ENCODE results near the gene RSKR.
A peak's percentile ranks its signal among the peaks of the same experiment; 100 is the strongest.
"Not testable (repeated sequence)": the region's sequence is repeated elsewhere in the genome, so short reads cannot be mapped to it uniquely, and the experiment has no call there.

The RSKR gene, protein sequence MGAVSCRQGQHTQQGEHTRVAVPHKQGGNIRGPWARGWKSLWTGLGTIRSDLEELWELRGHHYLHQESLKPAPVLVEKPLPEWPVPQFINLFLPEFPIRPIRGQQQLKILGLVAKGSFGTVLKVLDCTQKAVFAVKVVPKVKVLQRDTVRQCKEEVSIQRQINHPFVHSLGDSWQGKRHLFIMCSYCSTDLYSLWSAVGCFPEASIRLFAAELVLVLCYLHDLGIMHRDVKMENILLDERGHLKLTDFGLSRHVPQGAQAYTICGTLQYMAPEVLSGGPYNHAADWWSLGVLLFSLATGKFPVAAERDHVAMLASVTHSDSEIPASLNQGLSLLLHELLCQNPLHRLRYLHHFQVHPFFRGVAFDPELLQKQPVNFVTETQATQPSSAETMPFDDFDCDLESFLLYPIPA

GRCh38 chr17:28613931-28614381 lies at the start of gene RSKR:
Gene RSKR, minus strand, starts transcription at chr17:28614185. Its CDS starts 24 bp downstream, at chr17:28614161.
- no peak for DNase-seq (ENCODE audit: low spot score)
- TF ChIP-seq, protein P1, sequence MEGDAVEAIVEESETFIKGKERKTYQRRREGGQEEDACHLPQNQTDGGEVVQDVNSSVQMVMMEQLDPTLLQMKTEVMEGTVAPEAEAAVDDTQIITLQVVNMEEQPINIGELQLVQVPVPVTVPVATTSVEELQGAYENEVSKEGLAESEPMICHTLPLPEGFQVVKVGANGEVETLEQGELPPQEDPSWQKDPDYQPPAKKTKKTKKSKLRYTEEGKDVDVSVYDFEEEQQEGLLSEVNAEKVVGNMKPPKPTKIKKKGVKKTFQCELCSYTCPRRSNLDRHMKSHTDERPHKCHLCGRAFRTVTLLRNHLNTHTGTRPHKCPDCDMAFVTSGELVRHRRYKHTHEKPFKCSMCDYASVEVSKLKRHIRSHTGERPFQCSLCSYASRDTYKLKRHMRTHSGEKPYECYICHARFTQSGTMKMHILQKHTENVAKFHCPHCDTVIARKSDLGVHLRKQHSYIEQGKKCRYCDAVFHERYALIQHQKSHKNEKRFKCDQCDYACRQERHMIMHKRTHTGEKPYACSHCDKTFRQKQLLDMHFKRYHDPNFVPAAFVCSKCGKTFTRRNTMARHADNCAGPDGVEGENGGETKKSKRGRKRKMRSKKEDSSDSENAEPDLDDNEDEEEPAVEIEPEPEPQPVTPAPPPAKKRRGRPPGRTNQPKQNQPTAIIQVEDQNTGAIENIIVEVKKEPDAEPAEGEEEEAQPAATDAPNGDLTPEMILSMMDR (IDR thresholded peaks at IDR 0.05; ENCODE audit: extremely low read depth, insufficient read depth, missing control alignments): no peak
- in situ Hi-C loops (cut with MboI; ENCODE audit: low pct_unique_long_range_greater_than_20kb, low sequenced_read_pairs, unreplicated experiment): no loop called here

- TF ChIP-seq, protein P1 (IDR thresholded peaks at IDR 0.05; ENCODE audit: extremely low read depth, insufficient read depth, missing control alignments): no peak
- no peak for DNase-seq (ENCODE audit: low spot score)
Measured at GRCh38 chr17:28663723-28664122, 49.7 kb upstream of the RSKR start.

DNA sequence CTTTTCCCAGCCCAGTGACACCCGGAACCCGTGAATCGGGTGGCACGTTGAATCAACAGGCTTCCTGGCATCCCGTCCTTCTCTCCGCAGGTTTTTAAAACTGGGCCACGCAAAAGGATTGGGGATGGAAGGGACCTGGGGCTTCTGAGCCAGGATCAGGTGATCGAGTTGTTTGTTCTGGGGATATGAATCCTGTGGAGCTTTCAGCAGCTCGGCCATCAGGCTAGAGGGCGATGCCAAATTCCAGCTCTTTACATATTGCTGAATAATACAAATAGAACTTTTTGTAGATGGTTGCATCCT lies 48.5 kb upstream of the RSKR start:
- in situ Hi-C loops (cut with MboI; ENCODE audit: low pct_unique_long_range_greater_than_20kb, low sequenced_read_pairs, unreplicated experiment): no loop called here
- TF ChIP-seq, protein P1 (IDR thresholded peaks at IDR 0.05; ENCODE audit: extremely low read depth, insufficient read depth, missing control alignments): no peak

More at GRCh38 chr17:28663723-28664122, 49.7 kb upstream of the RSKR start:
- in situ Hi-C loops (cut with MboI; ENCODE audit: low pct_unique_long_range_greater_than_20kb, low sequenced_read_pairs, unreplicated experiment): no loop called here

DNA sequence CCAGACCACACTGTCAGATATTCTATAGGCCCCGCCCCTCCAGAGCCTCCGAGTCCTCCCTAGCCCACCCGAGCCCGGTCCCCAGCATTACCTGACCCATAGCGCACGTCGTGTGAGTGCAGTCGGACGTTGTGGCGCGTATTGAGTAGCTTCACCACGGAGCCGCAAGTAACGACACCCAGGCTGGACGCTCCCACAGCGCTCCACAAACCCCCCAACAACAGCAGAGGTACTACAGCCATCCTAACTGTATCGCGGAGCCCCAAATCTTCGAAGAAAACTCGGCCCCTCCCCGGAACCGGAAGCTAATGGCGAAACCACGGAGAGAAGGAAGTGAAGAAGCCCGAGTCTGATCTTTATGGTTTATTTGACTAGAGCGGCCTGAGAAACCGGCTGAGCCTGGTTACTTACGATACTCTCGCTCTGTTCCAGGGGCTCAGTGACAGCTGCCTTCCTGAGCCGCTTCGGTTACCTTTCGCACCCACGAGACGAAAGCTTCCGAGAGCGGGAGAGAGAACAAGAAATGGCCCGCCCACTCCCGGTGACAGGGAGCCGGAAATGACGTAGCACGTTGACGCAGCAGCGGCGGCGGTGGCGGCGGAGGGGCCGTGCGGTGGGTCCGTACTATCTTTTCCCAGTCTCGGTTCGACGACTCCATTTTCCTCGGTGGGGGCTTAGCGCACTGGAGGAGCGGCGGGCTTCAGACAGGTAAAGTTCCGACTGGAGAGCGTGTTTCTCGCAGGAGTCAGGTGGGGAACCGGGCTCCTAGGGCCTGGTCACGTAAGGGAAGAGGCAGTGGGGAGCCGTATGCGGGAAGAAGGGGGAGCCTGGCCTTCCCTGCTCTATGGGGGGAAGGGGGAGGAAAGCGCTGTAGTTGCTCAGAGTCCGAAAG lies 47.9 kb upstream of the RSKR start, which contains the start of the genes SDF2 and SUPT6H:
TSS of gene SDF2 (minus strand) at position 272 of the 892 bp plus-strand sequence. CDS start at position 242, 30 bp downstream.
TSS of gene SUPT6H (plus strand) at position 571 of the 892 bp plus-strand sequence. CDS start 11,197 bp downstream, outside the sequence.
- in situ Hi-C loops (cut with MboI; ENCODE audit: low pct_unique_long_range_greater_than_20kb, low sequenced_read_pairs, unreplicated experiment): no loop called here
- TF ChIP-seq, protein P1 (IDR thresholded peaks at IDR 0.05; ENCODE audit: extremely low read depth, insufficient read depth, missing control alignments): no peak
- peak; percentile 94 for DNase-seq (ENCODE audit: low spot score)

More for the DNA sequence above, 48.5 kb upstream of the RSKR start:
- DNase-seq (ENCODE audit: low spot score): no peak

- in situ Hi-C loops (cut with MboI; ENCODE audit: low pct_unique_long_range_greater_than_20kb, low sequenced_read_pairs, unreplicated experiment); DNase-seq (ENCODE audit: low spot score): not testable (repeated sequence)
Measured at GRCh38 chr17:28659497-28659881, 45.5 kb upstream of the RSKR start.

DNA sequence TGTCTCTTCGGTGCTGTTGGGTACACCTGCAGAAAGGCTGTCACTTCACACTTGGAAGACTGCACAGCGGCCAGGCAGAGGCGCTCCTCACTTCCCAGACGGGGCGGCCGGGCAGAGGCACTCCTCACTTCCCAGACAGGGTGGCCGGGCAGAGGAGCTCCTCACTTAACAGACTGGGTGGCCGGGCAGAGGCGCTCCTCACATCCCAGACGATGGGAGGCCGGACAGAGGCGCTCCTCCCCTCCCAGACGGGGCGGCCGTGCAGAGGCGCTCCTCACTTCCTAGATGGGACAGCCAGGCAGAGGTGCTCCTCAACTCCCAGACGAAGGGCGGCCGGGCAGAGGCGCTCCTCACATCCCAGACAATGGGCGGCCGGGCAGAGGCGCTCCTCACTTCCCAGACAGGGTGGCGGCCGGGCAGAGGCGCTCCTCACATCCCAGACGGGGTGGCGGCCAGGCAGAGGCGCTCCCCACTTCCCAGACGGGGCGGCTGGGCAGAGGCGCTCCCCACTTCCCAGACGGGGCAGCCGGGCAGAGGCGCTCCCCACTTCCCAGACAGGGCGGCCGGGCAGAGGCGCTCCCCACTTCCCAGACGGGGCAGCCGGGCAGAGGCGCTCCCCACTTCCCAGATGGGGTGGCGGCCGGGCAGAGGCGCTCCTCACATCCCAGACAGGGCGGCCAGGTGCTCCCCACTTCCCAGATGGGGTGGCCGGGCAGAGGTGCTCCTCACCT lies 44.9 kb upstream of the RSKR start:
- DNase-seq (ENCODE audit: low spot score); in situ Hi-C loops (cut with MboI; ENCODE audit: low pct_unique_long_range_greater_than_20kb, low sequenced_read_pairs, unreplicated experiment): not testable (repeated sequence)

DNA sequence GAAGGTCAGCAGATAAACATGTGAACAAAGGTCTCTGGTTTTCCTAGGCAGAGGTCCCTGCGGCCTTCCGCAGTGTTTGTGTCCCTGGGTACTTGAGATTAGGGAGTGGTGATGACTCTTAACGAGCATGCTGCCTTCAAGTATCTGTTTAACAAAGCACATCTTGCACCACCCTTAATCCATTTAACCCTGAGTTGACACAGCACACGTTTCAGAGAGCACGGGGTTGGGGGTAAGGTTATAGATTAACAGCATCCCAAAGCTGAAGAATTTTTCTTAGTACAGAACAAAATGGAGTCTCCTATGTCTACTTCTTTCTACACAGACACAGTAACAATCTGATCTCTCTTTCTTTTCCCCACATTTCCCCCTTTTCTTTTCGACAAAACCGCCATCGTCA lies 44.4 kb upstream of the RSKR start:
- in situ Hi-C loops (cut with MboI; ENCODE audit: low pct_unique_long_range_greater_than_20kb, low sequenced_read_pairs, unreplicated experiment); DNase-seq (ENCODE audit: low spot score): not testable (repeated sequence)
